IPS-NIHi7 (cell line): Measurements from ENCODE around the gene CEP55.

Source experiments
- DNase-seq: peaks from one replicate; pipeline ENCODE4 v3.0.0; 2012; ENCODE audit warnings: mixed read lengths; ENCODE audit errors: extremely low spot score

CEP55 gene

GRCh38 chr10:93469454-93469853, 27.0 kb upstream of the CEP55 start:
- DNase-seq, result no peak

- peak; percentile 42 for DNase-seq
Measured at GRCh38 chr10:93471110-93471651, 25.2 kb upstream of the CEP55 start.

GRCh38 chr10:93473161-93473560, 23.3 kb upstream of the CEP55 start:
- DNase-seq, result no peak

GRCh38 chr10:93473804-93474472, 22.5 kb upstream of the CEP55 start:
- no peak for DNase-seq

GRCh38 chr10:93475227-93475626, 21.2 kb upstream of the CEP55 start:
- no peak for DNase-seq

GRCh38 chr10:93475871-93476270, 20.5 kb upstream of the CEP55 start:
- DNase-seq, result no peak

- no peak for DNase-seq
Measured at GRCh38 chr10:93476756-93477155, 19.7 kb upstream of the CEP55 start.

GRCh38 chr10:93478873-93479272, 17.5 kb upstream of the CEP55 start:
- no peak for DNase-seq

GRCh38 chr10:93481637-93482144, 14.7 kb upstream of the CEP55 start:
- no peak for DNase-seq

GRCh38 chr10:93482145-93482834, 14.1 kb upstream of the CEP55 start, which contains the start of gene MYOF:
MYOF (minus strand) TSS chr10:93482334; CDS start chr10:93482194, 140 bp downstream.
- DNase-seq, result peak; percentile 67

- no peak for DNase-seq
Measured at GRCh38 chr10:93485690-93486089, 10.7 kb upstream of the CEP55 start.

- DNase-seq, result no peak
Measured at GRCh38 chr10:93488956-93489528, 7.4 kb upstream of the CEP55 start.

GRCh38 chr10:93491602-93492121, 4.8 kb upstream of the CEP55 start:
- DNase-seq, result no peak

- DNase-seq, result peak; percentile 26
Measured at GRCh38 chr10:93493162-93493561, 3.2 kb upstream of the CEP55 start.

- no peak for DNase-seq
Measured at GRCh38 chr10:93494494-93494893, 1.9 kb upstream of the CEP55 start.

GRCh38 chr10:93495654-93496321, 624 bp upstream of the CEP55 start:
- no peak for DNase-seq

GRCh38 chr10:93498166-93498565, 1.8 kb downstream of the CEP55 start:
- no peak for DNase-seq

- no peak for DNase-seq
Measured at GRCh38 chr10:93501650-93502049, 5.2 kb downstream of the CEP55 start.

- no peak for DNase-seq
Measured at GRCh38 chr10:93503075-93503474, 6.7 kb downstream of the CEP55 start.

GRCh38 chr10:93505075-93505474, 8.7 kb downstream of the CEP55 start:
- no peak for DNase-seq

- DNase-seq, result no peak
Measured at GRCh38 chr10:93509816-93510215, 13.4 kb downstream of the CEP55 start.

- no peak for DNase-seq
Measured at GRCh38 chr10:93512565-93512964, 16.2 kb downstream of the CEP55 start.
